Fibroblast of lung (primary cell): ENCODE measurements around the gene TMCC1. TPM values are rescaled to one million over a fixed set of nuclear protein-coding genes. Genes with fewer than 3 reads are reported as not detected.

ENCODE experiments used
- DNase-seq, 2 donors: peaks; one replicate each; pipeline versions ENCODE4 v3.0.0 to v3.0.0-alpha.2; 2010; ENCODE audit warnings: low read depth in 2 of 2
- H2AFZ ChIP-seq: 2 replicates; pipeline ENCODE4 v1.5.1; 2012; ENCODE audit warnings: low read length, control low read depth, inconsistent platforms
- H3K27ac ChIP-seq: 2 replicates; pipeline ENCODE4 v1.5.1; 2011; ENCODE audit warnings: low read length, control low read depth; ENCODE audit not compliant: insufficient read depth
- H3K27me3 ChIP-seq: 2 replicates; pipeline ENCODE4 v1.5.1; 2011; ENCODE audit warnings: mild to moderate bottlenecking, low read length; ENCODE audit not compliant: control insufficient read depth, insufficient read depth
- H3K36me3 ChIP-seq: 2 replicates; pipeline ENCODE4 v1.5.1; 2011; ENCODE audit warnings: low read length; ENCODE audit not compliant: control insufficient read depth, insufficient read depth
- H3K4me1 ChIP-seq: 2 replicates; pipeline ENCODE4 v1.5.1; 2011; ENCODE audit warnings: low read length; ENCODE audit not compliant: control insufficient read depth, insufficient read depth; ENCODE audit errors: extremely low read depth
- H3K4me2 ChIP-seq: 2 replicates; pipeline ENCODE4 v1.5.1; 2011; ENCODE audit warnings: low read length, control low read depth; ENCODE audit not compliant: insufficient read depth; ENCODE audit errors: extremely low read depth
- H3K4me3 ChIP-seq, 4 experiments: fragments of 200-600 bp in 1 of 4; sonication (generic) in 1 of 4; replicated peaks in 1 of 4; 2 replicates each; pipeline ENCODE4 v1.5.1; 2011 to 2016; ENCODE audit warnings: low read length in 4 of 4, low read depth in 3 of 4, mild to moderate bottlenecking in 3 of 4, control low read depth in 2 of 4, inconsistent platforms in 1 of 4, mixed read lengths in 1 of 4; ENCODE audit not compliant: insufficient read depth in 1 of 4; ENCODE audit errors: control extremely low read depth in 1 of 4
- H3K79me2 ChIP-seq: 2 replicates; pipeline ENCODE4 v1.5.1; 2012; ENCODE audit warnings: mild to moderate bottlenecking, low read length, inconsistent platforms; ENCODE audit not compliant: control insufficient read depth, insufficient read depth
- H3K9ac ChIP-seq: 2 replicates; pipeline ENCODE4 v1.5.1; 2011; ENCODE audit warnings: mild to moderate bottlenecking, low read length, control low read depth; ENCODE audit not compliant: insufficient read depth
- H3K9me3 ChIP-seq: 2 replicates; pipeline ENCODE4 v1.5.1; 2012; ENCODE audit warnings: low read depth, low read length; ENCODE audit not compliant: control insufficient read depth, insufficient read depth
- H4K20me1 ChIP-seq: 2 replicates; pipeline ENCODE4 v1.5.1; 2011; ENCODE audit warnings: low read length; ENCODE audit not compliant: control insufficient read depth, insufficient read depth; ENCODE audit errors: extremely low read depth
- CTCF ChIP-seq, 2 donors: IDR thresholded peaks in 1 of 2; conservative IDR thresholded peaks in 1 of 2; 1 replicate in 1 of 2; 2 replicates in 1 of 2; pipeline ENCODE4 v1.5.1; 2011 to 2012; ENCODE audit warnings: low read length in 2 of 2, control low read depth in 1 of 2, inconsistent platforms in 1 of 2, low read depth in 1 of 2, mild to moderate bottlenecking in 1 of 2
- EZH2 ChIP-seq: IDR thresholded peaks from 2 replicates; pipeline ENCODE4 v1.5.1; 2012; ENCODE audit warnings: low read length, control low read depth, mild to moderate bottlenecking; ENCODE audit errors: missing control alignments
- polyA plus RNA-seq, 2 donors: library from polyadenylated mRNA; depleted of rRNA in 1 of 2; stranded (reverse) in 1 of 2; unstranded in 1 of 2; fragments of >200 nt; gene quantifications; 2 replicates each; pipeline ENCODE4 v1.2.1, GENCODE V29; 2011 to 2012; ENCODE audit warnings: missing spikeins in 1 of 2
- total RNA-seq: library from RNA; depleted of rRNA; stranded (reverse); fragments of >200 nt; gene quantifications from 2 replicates; pipeline ENCODE4 v1.2.1, GENCODE V29; 2014

Gene TMCC1
- total and polyA plus RNA-seq, 2 donors (not counting 1 experiment from before 2014, with no cell fraction given) = 16.2 to 16.8 TPM

- no peak overlapping the region for H3K4me3 ChIP-seq
- no peaks in the 10 kb centered on the region for H3K36me3 ChIP-seq
- H3K27ac ChIP-seq = no peak overlapping the region
- H3K9me3 ChIP-seq = no peaks in the 10 kb centered on the region
- no peak for TF ChIP-seq EZH2
- no peak for TF ChIP-seq CTCF (conservative IDR thresholded peaks at IDR 0.05 in 1 of 2, IDR thresholded peaks at IDR 0.05 in 1 of 2; ENCODE audit: low read depth in 1 of 2, low read length in 2 of 2)
- no peak overlapping the region for H3K9ac ChIP-seq
- DNase-seq = peak in 1 of 2 donors; percentile 63
- H3K4me2 ChIP-seq = no peak overlapping the region
- H3K79me2 ChIP-seq = no peaks in the 10 kb centered on the region
- H3K27me3 ChIP-seq = no peaks in the 10 kb centered on the region
- H2AFZ ChIP-seq = no peak overlapping the region
- no peaks in the 10 kb centered on the region for H4K20me1 ChIP-seq
- no peaks in the 10 kb centered on the region for H3K4me1 ChIP-seq
These were observed 198.3 kb downstream of the TMCC1 start for GRCh38 chr3:129695230-129695629.

GRCh38 chr3:129694228-129694627 is 199.3 kb downstream of the TMCC1 start:
- H3K27ac ChIP-seq = no peak overlapping the region
- TF ChIP-seq EZH2 (no peak), CTCF (conservative IDR thresholded peaks at IDR 0.05 in 1 of 2, IDR thresholded peaks at IDR 0.05 in 1 of 2; ENCODE audit: low read depth in 1 of 2, low read length in 2 of 2) (no peak)
- no peak overlapping the region for H3K4me3 ChIP-seq
- H3K27me3 ChIP-seq = no peaks in the 10 kb centered on the region
- H3K36me3 ChIP-seq = no peaks in the 10 kb centered on the region
- H3K4me1 ChIP-seq = no peaks in the 10 kb centered on the region
- no peak overlapping the region for H2AFZ ChIP-seq
- no peaks in the 10 kb centered on the region for H3K79me2 ChIP-seq
- H4K20me1 ChIP-seq = no peaks in the 10 kb centered on the region
- no peak overlapping the region for H3K4me2 ChIP-seq
- H3K9me3 ChIP-seq = no peaks in the 10 kb centered on the region
- no peak for DNase-seq
- no peak overlapping the region for H3K9ac ChIP-seq

GRCh38 chr3:129692743-129693142 is 200.8 kb downstream of the TMCC1 start:
- Histone ChIP-seq H3K27ac (no peak overlapping the region), H3K4me1 (no peaks in the 10 kb centered on the region), H3K79me2 (no peaks in the 10 kb centered on the region), H3K27me3 (no peaks in the 10 kb centered on the region), H3K36me3 (no peaks in the 10 kb centered on the region), H3K9me3 (no peaks in the 10 kb centered on the region), H2AFZ (no peak overlapping the region), H3K4me3 (no peak overlapping the region), H4K20me1 (no peaks in the 10 kb centered on the region), H3K9ac (no peak overlapping the region), H3K4me2 (no peak overlapping the region)
- TF ChIP-seq CTCF (conservative IDR thresholded peaks at IDR 0.05 in 1 of 2, IDR thresholded peaks at IDR 0.05 in 1 of 2; ENCODE audit: low read depth in 1 of 2, low read length in 2 of 2) (no peak), EZH2 (no peak)
- DNase-seq = no peak
